HG02943 (cell line): ENCODE measurements around the gene GGT6.

Experiments
- ATAC-seq: cut with Tn5 transposase; IDR thresholded peaks from one replicate; pipeline ENCODE4 v1.9.1; 2021; ENCODE audit warnings: mild to moderate bottlenecking, low read depth, moderate library complexity; ENCODE audit not compliant: unreplicated experiment

GGT6 gene

DNA sequence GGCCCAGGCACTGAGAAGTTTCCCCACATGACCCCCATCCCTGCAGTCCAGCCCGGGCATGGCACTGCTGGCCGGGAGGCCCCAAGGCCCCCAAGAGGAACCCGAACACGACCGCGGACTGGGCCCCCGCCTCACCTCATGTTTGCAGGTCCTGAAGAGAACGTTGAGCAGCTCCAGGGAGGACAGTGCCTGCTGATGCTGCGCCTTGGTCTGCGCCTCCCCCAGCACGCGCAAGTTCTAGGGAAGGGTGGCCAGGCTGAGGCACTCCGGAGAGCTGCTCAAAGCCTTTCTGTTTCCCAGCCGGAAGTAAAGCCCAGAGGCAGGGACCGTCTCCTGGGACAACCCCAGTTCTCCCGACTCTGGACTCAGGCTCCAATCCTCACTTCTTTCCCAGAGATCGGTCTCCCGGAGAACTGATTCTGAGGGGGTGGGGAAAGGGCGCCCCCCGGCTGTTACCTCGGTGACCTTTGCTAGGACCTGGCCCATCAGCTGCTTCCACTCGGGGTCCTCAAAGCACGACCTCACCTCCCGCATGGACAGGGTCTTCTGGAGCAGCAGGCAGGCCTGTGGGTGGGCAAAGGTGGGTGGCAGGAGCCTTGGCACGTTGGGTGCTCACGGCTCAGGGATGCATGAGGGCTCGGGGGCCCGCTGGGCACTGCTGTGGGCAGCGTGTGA, 18.9 kb downstream of the GGT6 start:
- no peak for ATAC-seq

- no peak for ATAC-seq
These were observed 19.6 kb downstream of the GGT6 start for GRCh38 chr17:4540687-4541327.

- ATAC-seq = no peak
These were observed 20.1 kb downstream of the GGT6 start for GRCh38 chr17:4540224-4540651.

- ATAC-seq = no peak
These were observed 20.7 kb downstream of the GGT6 start for GRCh38 chr17:4539576-4540223.

- ATAC-seq = no peak
These were observed 21.4 kb downstream of the GGT6 start for GRCh38 chr17:4539025-4539424.

DNA sequence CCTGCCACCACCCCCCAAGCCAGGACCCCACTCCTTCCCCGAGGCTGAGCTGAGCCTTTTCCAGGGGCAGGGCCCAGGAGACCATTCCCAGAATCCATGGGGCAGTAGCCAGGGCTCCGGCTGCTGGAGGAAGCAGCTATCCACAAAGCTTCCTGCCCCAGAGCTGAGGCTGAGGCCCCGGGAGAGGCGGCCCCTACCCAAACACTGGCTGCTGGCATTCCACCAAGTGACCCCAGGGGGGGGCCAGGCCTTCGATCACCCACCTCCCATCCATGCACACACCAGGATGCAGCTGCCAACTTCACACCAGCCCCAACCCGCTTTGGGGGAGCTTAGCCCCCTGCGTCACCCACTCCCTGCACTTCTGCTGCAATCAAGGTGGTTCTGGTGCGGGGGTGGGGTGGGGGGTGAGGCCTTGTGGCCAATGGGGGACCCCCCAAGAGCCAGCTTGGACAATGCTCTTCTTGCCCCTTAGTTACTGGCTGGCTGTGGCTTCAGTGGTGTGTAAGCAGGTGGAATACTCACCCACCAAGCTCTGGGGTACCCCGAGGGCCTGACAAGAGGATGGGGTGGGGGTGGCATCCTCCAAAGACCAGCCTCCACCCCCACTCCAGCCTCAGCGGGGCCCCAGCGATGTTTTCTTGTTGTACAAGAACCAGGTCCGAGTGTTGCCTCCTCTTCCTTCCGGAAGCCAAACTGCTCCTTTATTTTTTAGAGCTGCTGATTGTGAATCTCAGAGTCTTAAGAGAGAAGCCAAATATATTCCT, 22.0 kb downstream of the GGT6 start:
- no peak for ATAC-seq

GRCh38 chr17:4537451-4538235, 22.7 kb downstream of the GGT6 start:
- no peak for ATAC-seq

- ATAC-seq = no peak
These were observed 23.5 kb downstream of the GGT6 start for GRCh38 chr17:4536742-4537411.

DNA sequence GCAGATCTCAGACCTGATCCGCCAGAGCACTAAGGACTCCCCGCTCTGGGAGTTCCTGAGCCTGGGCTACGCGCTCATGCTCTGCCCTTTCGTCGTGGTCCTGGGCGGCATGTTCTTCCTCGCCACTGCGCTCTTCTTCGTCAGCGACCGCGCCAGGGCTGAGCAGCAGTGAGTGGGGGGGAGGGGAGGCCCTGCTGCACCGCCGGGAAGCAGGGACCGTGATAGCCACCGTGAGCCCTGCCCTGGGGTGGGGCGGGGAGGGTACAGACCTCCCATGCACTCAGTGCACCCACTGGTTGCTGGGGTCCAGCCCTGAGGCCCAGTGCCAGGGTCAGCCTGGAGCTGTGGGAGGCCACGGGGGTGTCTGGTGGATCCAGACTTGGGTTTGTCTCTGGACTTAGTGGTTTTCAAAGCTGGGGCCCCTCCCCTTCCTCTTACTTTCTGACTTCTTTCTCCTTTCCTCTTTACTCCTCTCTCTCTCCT, 24.1 kb downstream of the GGT6 start:
- ATAC-seq = no peak

DNA sequence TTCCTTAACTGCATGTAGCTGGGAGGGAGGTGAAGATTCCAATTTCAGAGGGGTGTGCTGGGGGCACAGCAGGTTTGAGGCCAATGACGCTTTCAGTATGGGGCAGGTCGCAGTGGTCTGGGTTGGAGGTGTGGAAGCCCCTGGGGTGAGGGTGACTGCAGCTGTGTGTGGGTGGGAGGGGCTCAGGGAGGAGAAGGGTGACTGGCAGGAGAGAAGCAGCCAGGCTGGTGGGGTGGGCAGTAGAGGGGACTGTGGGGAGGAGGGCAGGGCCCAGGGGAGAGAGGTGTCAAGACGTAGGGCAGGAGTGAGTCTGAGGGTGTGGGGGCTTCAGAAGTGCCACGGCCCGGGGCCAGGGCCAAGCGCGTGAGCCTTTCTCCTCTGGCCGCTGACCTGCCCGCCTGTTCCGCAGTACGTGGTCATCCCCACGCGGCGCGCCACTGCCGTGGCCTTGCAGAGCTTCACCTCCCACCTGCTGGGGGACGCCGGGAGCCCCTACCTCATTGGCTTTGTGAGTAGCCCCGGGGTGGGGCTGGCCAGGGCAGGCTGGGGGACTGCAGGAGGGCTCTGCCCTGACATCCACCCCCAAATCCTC, 24.6 kb downstream of the GGT6 start:
- no peak for ATAC-seq

DNA sequence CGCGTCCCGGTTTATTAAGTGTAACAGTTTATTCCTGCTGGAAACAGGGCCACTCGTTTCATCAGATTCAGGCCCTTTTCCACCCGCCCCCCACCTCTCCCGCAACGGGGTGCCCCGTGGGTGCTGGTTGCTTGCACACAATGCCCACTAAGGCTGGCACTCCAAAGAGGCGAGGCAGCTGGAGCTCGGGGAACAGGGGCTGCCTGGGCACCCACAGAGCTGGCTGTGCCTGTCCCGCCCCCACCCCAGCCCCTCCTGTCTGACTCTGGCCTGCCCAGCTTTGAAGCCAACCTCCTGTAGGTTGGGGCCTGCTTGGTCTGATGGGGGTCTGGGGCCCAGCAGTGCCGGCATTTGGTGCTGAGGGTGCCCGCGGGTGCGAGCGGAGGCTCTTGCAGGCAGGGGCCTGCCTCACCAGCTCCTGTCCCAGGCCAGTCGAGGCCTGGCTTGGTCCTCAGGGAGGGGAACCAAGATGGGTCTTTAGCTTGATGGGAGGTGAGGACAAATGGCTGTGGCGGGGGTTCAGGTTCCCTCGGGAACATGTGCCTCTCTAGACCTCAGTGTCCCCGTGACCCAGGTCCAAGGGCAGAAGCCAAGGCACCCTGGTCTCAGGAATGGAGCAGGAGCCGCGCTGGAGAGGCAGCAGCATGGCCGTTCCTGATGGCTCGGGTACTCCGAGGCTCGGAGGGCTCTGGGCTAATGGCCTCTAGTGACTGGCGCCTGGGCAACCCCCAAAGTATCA, 25.3 kb downstream of the GGT6 start:
- ATAC-seq = no peak

DNA sequence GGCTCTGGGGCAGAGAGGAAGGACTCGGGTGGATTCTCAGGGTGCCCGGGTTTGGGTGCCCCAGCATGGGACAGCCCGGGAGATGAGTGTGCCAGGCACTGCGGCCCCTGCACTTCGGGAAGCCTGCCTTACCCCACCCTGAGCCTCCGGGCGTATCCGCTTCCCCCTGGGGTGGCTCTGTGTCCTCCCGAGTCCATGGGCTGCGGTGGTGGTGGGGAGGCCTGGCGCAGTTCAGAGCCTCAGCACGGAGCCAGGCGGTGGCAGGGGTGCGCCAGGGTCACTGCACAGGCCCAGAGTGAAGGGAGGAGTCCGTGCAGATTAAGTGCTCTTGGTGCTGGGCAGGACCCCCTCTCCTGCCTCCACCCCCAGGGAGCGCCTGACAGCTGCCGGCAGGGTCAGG, 25.9 kb downstream of the GGT6 start:
- ATAC-seq = no peak

- no peak for ATAC-seq
These were observed 26.6 kb downstream of the GGT6 start for GRCh38 chr17:4533523-4534504.

GRCh38 chr17:4532860-4533522, 27.4 kb downstream of the GGT6 start:
- ATAC-seq = no peak

GRCh38 chr17:4531988-4532736, 28.2 kb downstream of the GGT6 start:
- no peak for ATAC-seq
